ENCODE results near the gene HELQ. TPM values are rescaled to one million over a fixed set of nuclear protein-coding genes. Genes with fewer than 3 reads are reported as not detected.

HELQ gene
- total and polyA plus RNA-seq, 2 donors (not counting 1 experiment from before 2014, with no cell fraction given) = 12.0 to 14.4 TPM

- Histone ChIP-seq H4K20me1 (ENCODE audit: control insufficient read depth, extremely low read depth, insufficient read depth, low read length) (no peaks in the 10 kb centered on the region), H3K79me2 (ENCODE audit: control insufficient read depth, insufficient read depth, low read length) (no peaks in the 10 kb centered on the region), H2AFZ (ENCODE audit: low read length) (no peak overlapping the region), H3K4me1 (ENCODE audit: control insufficient read depth, extremely low read depth, insufficient read depth, low read length) (peaks cover 6% of the 10 kb centered on the region), H3K4me3 (replicated peaks in 1 of 4; ENCODE audit: control extremely low read depth in 1 of 4, insufficient read depth in 1 of 4, low read depth in 3 of 4, low read length in 4 of 4) (no peak overlapping the region), H3K27ac (ENCODE audit: insufficient read depth, low read length) (no peak overlapping the region), H3K9me3 (ENCODE audit: control insufficient read depth, insufficient read depth, low read depth, low read length) (no peaks in the 10 kb centered on the region), H3K9ac (ENCODE audit: insufficient read depth, low read length) (no peak overlapping the region), H3K27me3 (ENCODE audit: control insufficient read depth, insufficient read depth, low read length) (peaks cover 3% of the 10 kb centered on the region), H3K36me3 (ENCODE audit: control insufficient read depth, insufficient read depth, low read length) (no peaks in the 10 kb centered on the region), H3K4me2 (ENCODE audit: extremely low read depth, insufficient read depth, low read length) (no peak overlapping the region)
- peak in 1 of 2 donors; percentile 7 for DNase-seq (ENCODE audit: low read depth in 2 of 2)
- no peak for TF ChIP-seq EZH2 (IDR thresholded peaks at IDR 0.05; ENCODE audit: low read length, missing control alignments)
- no peak for TF ChIP-seq CTCF (conservative IDR thresholded peaks at IDR 0.05 in 1 of 2, IDR thresholded peaks at IDR 0.05 in 1 of 2; ENCODE audit: low read depth in 1 of 2, low read length in 2 of 2)
These were observed 94.1 kb downstream of the HELQ start for GRCh38 chr4:83361416-83362103.

DNA sequence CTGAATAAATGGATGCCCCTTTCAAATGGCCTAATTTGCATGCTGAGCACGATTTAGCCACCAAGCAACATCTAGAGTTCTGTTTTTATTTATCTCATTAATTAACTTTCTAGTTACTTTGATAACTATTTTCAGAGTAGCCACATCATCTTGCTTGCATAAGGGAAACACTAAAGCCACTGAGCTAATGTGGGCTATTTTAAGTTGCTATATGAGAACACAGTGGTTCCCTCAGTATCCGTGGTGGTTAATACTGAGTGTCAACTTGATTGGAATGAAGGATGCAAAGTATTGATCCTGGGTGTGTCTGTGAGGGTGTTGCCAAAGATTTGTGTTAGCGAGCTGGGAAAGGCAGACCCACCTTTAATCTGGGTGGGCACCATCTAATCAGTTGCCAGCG lies 95.6 kb downstream of the HELQ start:
- no peaks in the 10 kb centered on the region for H4K20me1 ChIP-seq (ENCODE audit: control insufficient read depth, extremely low read depth, insufficient read depth, low read length)
- no peaks in the 10 kb centered on the region for H3K9me3 ChIP-seq (ENCODE audit: control insufficient read depth, insufficient read depth, low read depth, low read length)
- no peak overlapping the region for H3K27ac ChIP-seq (ENCODE audit: insufficient read depth, low read length)
- no peak overlapping the region for H3K9ac ChIP-seq (ENCODE audit: insufficient read depth, low read length)
- H3K27me3 ChIP-seq (ENCODE audit: control insufficient read depth, insufficient read depth, low read length) = no peaks in the 10 kb centered on the region
- H3K79me2 ChIP-seq (ENCODE audit: control insufficient read depth, insufficient read depth, low read length) = no peaks in the 10 kb centered on the region
- TF ChIP-seq EZH2 (IDR thresholded peaks at IDR 0.05; ENCODE audit: low read length, missing control alignments) = no peak
- no peak for TF ChIP-seq CTCF (conservative IDR thresholded peaks at IDR 0.05 in 1 of 2, IDR thresholded peaks at IDR 0.05 in 1 of 2; ENCODE audit: low read depth in 1 of 2, low read length in 2 of 2)
- no peaks in the 10 kb centered on the region for H3K36me3 ChIP-seq (ENCODE audit: control insufficient read depth, insufficient read depth, low read length)
- H3K4me2 ChIP-seq (ENCODE audit: extremely low read depth, insufficient read depth, low read length) = no peak overlapping the region
- no peak for DNase-seq (ENCODE audit: low read depth in 2 of 2)
- H3K4me1 ChIP-seq (ENCODE audit: control insufficient read depth, extremely low read depth, insufficient read depth, low read length) = peaks cover 6% of the 10 kb centered on the region
- H3K4me3 ChIP-seq (replicated peaks in 1 of 4; ENCODE audit: control extremely low read depth in 1 of 4, insufficient read depth in 1 of 4, low read depth in 3 of 4, low read length in 4 of 4) = no peak overlapping the region
- no peak overlapping the region for H2AFZ ChIP-seq (ENCODE audit: low read length)

GRCh38 chr4:83358410-83358809 lies 97.2 kb downstream of the HELQ start:
- no peak overlapping the region for H3K4me3 ChIP-seq (replicated peaks in 1 of 4; ENCODE audit: control extremely low read depth in 1 of 4, insufficient read depth in 1 of 4, low read depth in 3 of 4, low read length in 4 of 4)
- peaks cover 6% of the 10 kb centered on the region for H3K4me1 ChIP-seq (ENCODE audit: control insufficient read depth, extremely low read depth, insufficient read depth, low read length)
- no peaks in the 10 kb centered on the region for H3K9me3 ChIP-seq (ENCODE audit: control insufficient read depth, insufficient read depth, low read depth, low read length)
- H2AFZ ChIP-seq (ENCODE audit: low read length) = no peak overlapping the region
- no peaks in the 10 kb centered on the region for H4K20me1 ChIP-seq (ENCODE audit: control insufficient read depth, extremely low read depth, insufficient read depth, low read length)
- H3K36me3 ChIP-seq (ENCODE audit: control insufficient read depth, insufficient read depth, low read length) = no peaks in the 10 kb centered on the region
- no peak overlapping the region for H3K4me2 ChIP-seq (ENCODE audit: extremely low read depth, insufficient read depth, low read length)
- no peaks in the 10 kb centered on the region for H3K27me3 ChIP-seq (ENCODE audit: control insufficient read depth, insufficient read depth, low read length)
- H3K79me2 ChIP-seq (ENCODE audit: control insufficient read depth, insufficient read depth, low read length) = no peaks in the 10 kb centered on the region
- TF ChIP-seq CTCF (conservative IDR thresholded peaks at IDR 0.05 in 1 of 2, IDR thresholded peaks at IDR 0.05 in 1 of 2; ENCODE audit: low read depth in 1 of 2, low read length in 2 of 2) (no peak), EZH2 (IDR thresholded peaks at IDR 0.05; ENCODE audit: low read length, missing control alignments) (no peak)
- peak; percentile 44 to 88 for DNase-seq (ENCODE audit: low read depth in 2 of 2)
- H3K9ac ChIP-seq (ENCODE audit: insufficient read depth, low read length) = no peak overlapping the region
- no peak overlapping the region for H3K27ac ChIP-seq (ENCODE audit: insufficient read depth, low read length)

Other genes starting within 250 kb of the HELQ start
- 13.9 and 26.4 TPM in 2 replicates for gene COQ2, start 171.0 kb downstream of the HELQ start, total RNA-seq
- gene COQ2, start 171.0 kb downstream of the HELQ start, polyA plus RNA-seq = 16.7 and 23.8 TPM in 2 replicates
- gene HPSE, start 121.0 kb downstream of the HELQ start, total RNA-seq = 0.17 and 0.26 TPM in 2 replicates
- gene HPSE, start 121.0 kb downstream of the HELQ start, polyA plus RNA-seq = 0.26 and 0.47 TPM in 2 replicates
- gene MRPS18C, start 235 bp upstream of the HELQ start, total RNA-seq = 20.0 and 22.0 TPM in 2 replicates
- 33.4 and 42.8 TPM in 2 replicates for gene MRPS18C, start 235 bp upstream of the HELQ start, polyA plus RNA-seq
- 22.0 and 27.2 TPM in 2 replicates for gene ABRAXAS1, start 29.3 kb upstream of the HELQ start, total RNA-seq
- gene ABRAXAS1, start 29.3 kb upstream of the HELQ start, polyA plus RNA-seq = 14.0 and 17.1 TPM in 2 replicates
- 2.1 and 4.1 TPM in 2 replicates for gene GPAT3, start 80.3 kb upstream of the HELQ start, total RNA-seq
- 2.6 and 11.2 TPM in 2 replicates for gene GPAT3, start 80.3 kb upstream of the HELQ start, polyA plus RNA-seq

All from fibroblast of lung (primary cell).